MM.1S (cell line): ENCODE data around the gene SFSWAP.

Source experiments
- DNase-seq: peaks from one replicate; pipeline ENCODE4 v3.0.0-alpha.2; 2015
- H2AFZ ChIP-seq: fragments of 300-600 bp; sonication (generic); 2 replicates; pipeline ENCODE4 v1.6.0; 2016; ENCODE audit warnings: antibody characterized with exemption, low read length
- H3F3A ChIP-seq: fragments of 300-600 bp; sonication (generic); 2 replicates; pipeline ENCODE4 v1.6.1; 2016; ENCODE audit warnings: mild to moderate bottlenecking, antibody characterized with exemption, low read length, moderate library complexity, mixed read lengths; ENCODE audit not compliant: insufficient read depth
- H3K27ac ChIP-seq: fragments of 300-600 bp; sonication (generic); 2 replicates; pipeline ENCODE4 v1.5.1; 2016; ENCODE audit warnings: mild to moderate bottlenecking, low read length
- H3K27me3 ChIP-seq: fragments of 300-600 bp; sonication (generic); replicated peaks from 2 replicates; pipeline ENCODE4 v1.6.0; 2016; ENCODE audit warnings: low read length; ENCODE audit not compliant: insufficient read depth
- H3K36me3 ChIP-seq: fragments of 300-600 bp; sonication (generic); replicated peaks from 2 replicates; pipeline ENCODE4 v1.6.1; 2016; ENCODE audit warnings: mild to moderate bottlenecking, low read length, mixed read lengths; ENCODE audit not compliant: insufficient read depth
- H3K4me1 ChIP-seq: fragments of 300-600 bp; sonication (generic); 2 replicates; pipeline ENCODE4 v1.6.1; 2016; ENCODE audit warnings: low read length, mixed read lengths
- H3K4me2 ChIP-seq: fragments of 300-600 bp; sonication (generic); 2 replicates; pipeline ENCODE4 v1.6.0; 2016; ENCODE audit warnings: low read depth, low read length
- H3K4me3 ChIP-seq: fragments of 300-600 bp; sonication (generic); 2 replicates; pipeline ENCODE4 v1.5.1; 2016; ENCODE audit warnings: low read length, mixed read lengths
- H3K79me2 ChIP-seq: fragments of 300-600 bp; sonication (generic); 2 replicates; pipeline ENCODE4 v1.6.1; 2016; ENCODE audit warnings: mixed run types, low read length, mixed read lengths
- H3K9ac ChIP-seq: fragments of 300-600 bp; sonication (generic); 2 replicates; pipeline ENCODE4 v1.6.1; 2016; ENCODE audit warnings: low read length, mixed read lengths
- H3K9me2 ChIP-seq: fragments of 300-600 bp; sonication (generic); replicated peaks from 2 replicates; pipeline ENCODE4 v1.6.1; 2016; ENCODE audit warnings: mild to moderate bottlenecking, low read length, mixed read lengths; ENCODE audit not compliant: insufficient read depth
- H3K9me3 ChIP-seq: fragments of 300-600 bp; sonication (generic); replicated peaks from 2 replicates; pipeline ENCODE4 v1.6.1; 2016; ENCODE audit warnings: mild to moderate bottlenecking, low read length, mixed read lengths; ENCODE audit not compliant: insufficient read depth
- H4K20me1 ChIP-seq: fragments of 300-600 bp; sonication (generic); 2 replicates; pipeline ENCODE4 v1.6.1; 2016; ENCODE audit warnings: mild to moderate bottlenecking, low read length, moderate library complexity, mixed read lengths; ENCODE audit not compliant: insufficient read depth
- CTCF ChIP-seq: fragments of 300-600 bp; sonication (generic); IDR thresholded peaks from 2 replicates; pipeline ENCODE4 v1.5.1; 2016; ENCODE audit warnings: antibody characterized with exemption, low read length, mixed read lengths
- EZH2 ChIP-seq: fragments of 300-600 bp; sonication (generic); optimal IDR thresholded peaks from 2 replicates; pipeline ENCODE3; 2017; ENCODE audit warnings: low read depth, mild to moderate bottlenecking, antibody characterized with exemption, low read length, mixed read lengths
- EZH2phosphoT487 ChIP-seq: fragments of 300-600 bp; sonication (generic); IDR thresholded peaks from 2 replicates; pipeline ENCODE4 v1.6.1; 2018; ENCODE audit warnings: antibody characterized with exemption, low read length

Gene SFSWAP

GRCh38 chr12:131773582-131774221 is 62.8 kb downstream of the SFSWAP start:
- no peaks in the 10 kb centered on the region for H3K27me3 ChIP-seq
- no peak overlapping the region for H2AFZ ChIP-seq
- H3K4me1 ChIP-seq: peaks cover 23% of the 10 kb centered on the region
- peaks cover 11% of the 10 kb centered on the region for H3F3A ChIP-seq
- no peaks in the 10 kb centered on the region for H3K79me2 ChIP-seq
- peak overlapping the region; percentile 90 for H3K27ac ChIP-seq
- H3K9me2 ChIP-seq: no peaks in the 10 kb centered on the region
- peak overlapping the region; percentile 48; the same call in 1 of the 2 replicates for H3K9ac ChIP-seq
- H3K36me3 ChIP-seq: no peaks in the 10 kb centered on the region
- no peaks in the 10 kb centered on the region for H4K20me1 ChIP-seq
- H3K4me2 ChIP-seq: peak overlapping the region; percentile 54
- no peak overlapping the region for H3K4me3 ChIP-seq
- peak; percentile 58 for DNase-seq
- H3K9me3 ChIP-seq: no peaks in the 10 kb centered on the region
- TF ChIP-seq CTCF: no peak
- TF ChIP-seq EZH2phosphoT487: no peak
- TF ChIP-seq EZH2: no peak

GRCh38 chr12:131774576-131775391 is 63.9 kb downstream of the SFSWAP start:
- Histone ChIP-seq H2AFZ (no peak overlapping the region), H3K9ac (no peak overlapping the region), H3K79me2 (no peaks in the 10 kb centered on the region), H3K4me2 (no peak overlapping the region), H3K9me2 (no peaks in the 10 kb centered on the region), H3K4me3 (no peak overlapping the region), H4K20me1 (no peaks in the 10 kb centered on the region), H3K27me3 (no peaks in the 10 kb centered on the region), H3F3A (peaks cover 11% of the 10 kb centered on the region), H3K36me3 (no peaks in the 10 kb centered on the region), H3K27ac (peak overlapping the region; percentile 90; the same call in 1 of the 2 replicates), H3K4me1 (peaks cover 23% of the 10 kb centered on the region), H3K9me3 (no peaks in the 10 kb centered on the region)
- no peak for TF ChIP-seq EZH2
- no peak for TF ChIP-seq EZH2phosphoT487
- no peak for TF ChIP-seq CTCF
- no peak for DNase-seq

GRCh38 chr12:131775392-131776236 is 64.7 kb downstream of the SFSWAP start:
- no peaks in the 10 kb centered on the region for H3K79me2 ChIP-seq
- H3K9ac ChIP-seq: no peak overlapping the region
- no peak overlapping the region for H3K4me3 ChIP-seq
- no peaks in the 10 kb centered on the region for H3K9me3 ChIP-seq
- DNase-seq: no peak
- TF ChIP-seq CTCF (no peak), EZH2 (no peak), EZH2phosphoT487 (no peak)
- no peak overlapping the region for H2AFZ ChIP-seq
- H3K27ac ChIP-seq: no peak overlapping the region
- H4K20me1 ChIP-seq: no peaks in the 10 kb centered on the region
- H3F3A ChIP-seq: peaks cover 11% of the 10 kb centered on the region
- H3K4me2 ChIP-seq: no peak overlapping the region
- no peaks in the 10 kb centered on the region for H3K9me2 ChIP-seq
- H3K4me1 ChIP-seq: peaks cover 23% of the 10 kb centered on the region
- H3K27me3 ChIP-seq: no peaks in the 10 kb centered on the region
- no peaks in the 10 kb centered on the region for H3K36me3 ChIP-seq
